Gastroesophageal sphincter (tissue), 4 donors: ENCODE results near the gene IGSF8. TPM values are rescaled to one million over a fixed set of nuclear protein-coding genes. Genes with fewer than 3 reads are reported as not detected.
"Not testable (repeated sequence)": the region's sequence is repeated elsewhere in the genome, so short reads cannot be mapped to it uniquely, and the experiment has no call there.

Experiments used
- ATAC-seq: fragments of 150-250 bp; one replicate; pipeline ENCODE4 v1.9.1; 2016; ENCODE audit warnings: mild to moderate bottlenecking, moderate library complexity
- H3K27ac ChIP-seq, 4 donors: fragments of 200-600 bp; sonication (generic) in 3 of 4; 1 replicate in 3 of 4; 2 replicates in 1 of 4; pipeline ENCODE4 v1.5.1; 2016 to 2019
- H3K27me3 ChIP-seq: fragments of 200-600 bp; sonication (generic); one replicate; pipeline ENCODE4 v1.5.1; 2019
- H3K36me3 ChIP-seq, 2 donors: fragments of 200-600 bp; sonication (generic); one replicate each; pipeline ENCODE4 v1.5.1; 2019; ENCODE audit warnings: control low read depth in 1 of 2
- H3K4me1 ChIP-seq, 3 donors: fragments of 200-600 bp; sonication (generic); 1 replicate in 2 of 3; 2 replicates in 1 of 3; pipeline ENCODE4 v1.5.1; 2016 to 2019; ENCODE audit warnings: control low read depth in 2 of 3
- H3K4me3 ChIP-seq, 2 donors: fragments of 200-600 bp; sonication (generic); one replicate each; pipeline ENCODE4 v1.5.1; 2019; ENCODE audit warnings: mild to moderate bottlenecking in 1 of 2, moderate library complexity in 1 of 2
- H3K9me3 ChIP-seq, 3 donors: fragments of 200-600 bp; sonication (generic); one replicate each; pipeline ENCODE4 v1.5.1; 2017 to 2019; ENCODE audit warnings: control low read depth in 2 of 3
- EP300 ChIP-seq: sonication (generic); formaldehyde crosslinking; IDR thresholded peaks from one replicate; pipeline ENCODE4 v1.6.1; 2017; ENCODE audit warnings: antibody characterized with exemption, mild to moderate bottlenecking
- POLR2A ChIP-seq, 2 donors: fragments of 450-650 bp; IDR thresholded peaks; one replicate each; pipeline ENCODE4 v1.6.1; 2017; ENCODE audit warnings: antibody characterized with exemption in 2 of 2, mild to moderate bottlenecking in 2 of 2, moderate library complexity in 1 of 2
- POLR2AphosphoS5 ChIP-seq: sonication (generic); formaldehyde crosslinking; IDR thresholded peaks from one replicate; pipeline ENCODE4 v1.6.1; 2017; ENCODE audit warnings: antibody characterized with exemption
- WGBS, 2 donors: methylation state at CpG; one replicate each; pipeline ENCODE4 v1.1.5; 2018; ENCODE audit warnings: low coverage in 1 of 2; 5-methylcytosine and 5-hydroxymethylcytosine counted together
- total RNA-seq, 4 donors: library from RNA; depleted of rRNA; stranded (reverse); fragments of >200 nt; gene quantifications; one replicate each; pipeline ENCODE4 v1.1.0, GENCODE V29; 2016
- TF ChIP-seq, protein P1 (sequence below), 4 experiments: fragments of 200-600 bp in 2 of 4; fragments of 450-650 bp in 2 of 4; sonication (generic) in 1 of 4; IDR thresholded peaks; one replicate each; pipeline ENCODE4 v1.5.1; 2017 to 2019; ENCODE audit warnings: antibody characterized with exemption in 4 of 4, mild to moderate bottlenecking in 2 of 4, moderate library complexity in 2 of 4

The IGSF8 gene
- total RNA-seq, 4 donors from 2014 or later: 17.1 to 23.0 (median 19.4) TPM

DNA sequence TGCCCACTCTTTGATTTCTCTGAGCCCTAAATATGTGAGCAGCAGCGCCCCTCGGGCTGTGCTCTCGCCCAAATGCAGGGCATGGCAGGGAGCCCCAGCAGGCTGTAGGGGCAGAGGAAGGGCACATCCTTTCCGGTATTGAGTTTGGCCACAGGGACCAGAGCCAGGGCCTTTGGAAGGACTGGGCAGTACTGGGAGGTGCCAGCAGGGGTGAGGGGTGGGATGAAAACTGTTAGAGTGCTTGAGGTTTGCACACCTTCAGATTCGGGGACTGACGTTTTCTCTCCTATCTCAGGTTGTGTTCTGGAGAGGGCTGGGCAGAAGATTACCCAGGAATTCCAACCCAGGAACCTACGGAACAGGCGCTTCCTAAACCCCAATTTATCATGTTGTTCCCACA lies 15.0 kb upstream of the IGSF8 start:
- Histone ChIP-seq H3K27ac (peak overlapping the region in 3 of 4 donors; percentile 86 to 92 (median 91)), H3K4me1 (peaks cover 0 to 56% (median 18%) of the 10 kb centered on the region in 3 donors)
- no peak for TF ChIP-seq EP300
- TF ChIP-seq POLR2AphosphoS5: no peak
- TF ChIP-seq, protein P1, sequence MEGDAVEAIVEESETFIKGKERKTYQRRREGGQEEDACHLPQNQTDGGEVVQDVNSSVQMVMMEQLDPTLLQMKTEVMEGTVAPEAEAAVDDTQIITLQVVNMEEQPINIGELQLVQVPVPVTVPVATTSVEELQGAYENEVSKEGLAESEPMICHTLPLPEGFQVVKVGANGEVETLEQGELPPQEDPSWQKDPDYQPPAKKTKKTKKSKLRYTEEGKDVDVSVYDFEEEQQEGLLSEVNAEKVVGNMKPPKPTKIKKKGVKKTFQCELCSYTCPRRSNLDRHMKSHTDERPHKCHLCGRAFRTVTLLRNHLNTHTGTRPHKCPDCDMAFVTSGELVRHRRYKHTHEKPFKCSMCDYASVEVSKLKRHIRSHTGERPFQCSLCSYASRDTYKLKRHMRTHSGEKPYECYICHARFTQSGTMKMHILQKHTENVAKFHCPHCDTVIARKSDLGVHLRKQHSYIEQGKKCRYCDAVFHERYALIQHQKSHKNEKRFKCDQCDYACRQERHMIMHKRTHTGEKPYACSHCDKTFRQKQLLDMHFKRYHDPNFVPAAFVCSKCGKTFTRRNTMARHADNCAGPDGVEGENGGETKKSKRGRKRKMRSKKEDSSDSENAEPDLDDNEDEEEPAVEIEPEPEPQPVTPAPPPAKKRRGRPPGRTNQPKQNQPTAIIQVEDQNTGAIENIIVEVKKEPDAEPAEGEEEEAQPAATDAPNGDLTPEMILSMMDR (IDR thresholded peaks at IDR 0.05): no peak
- no peak for TF ChIP-seq POLR2A (IDR thresholded peaks at IDR 0.05)

DNA sequence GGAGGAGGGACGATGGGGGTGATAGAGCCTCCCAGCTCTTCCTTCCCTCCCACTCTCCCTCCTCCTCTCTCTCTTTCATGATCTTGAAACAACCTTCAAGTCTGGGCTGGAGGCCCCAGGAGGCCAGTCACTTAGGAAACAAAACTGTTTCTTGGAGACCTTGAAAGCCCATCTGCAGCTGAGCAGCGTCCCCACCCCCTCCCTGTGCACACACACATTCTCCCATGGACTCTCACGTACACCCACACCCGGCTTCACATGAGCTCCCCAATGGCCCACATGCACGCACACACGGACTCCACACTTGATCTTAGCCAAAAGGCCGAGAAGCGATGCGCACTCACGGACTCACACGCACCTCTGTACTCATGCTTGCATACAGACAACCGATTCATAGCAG lies 13.9 kb upstream of the IGSF8 start:
- WGBS, 2 donors: 69 to 85% methylated on average over 9 of the region's 12 CpGs
- no peaks in the 10 kb centered on the region for H3K9me3 ChIP-seq
- H3K27me3 ChIP-seq: no peaks in the 10 kb centered on the region
- no peak overlapping the region for H3K4me3 ChIP-seq
- peaks cover 0 to 46% (median 13%) of the 10 kb centered on the region in 3 donors for H3K4me1 ChIP-seq
- peak overlapping the region in 2 of 4 donors; percentile 20 to 47 for H3K27ac ChIP-seq
- H3K36me3 ChIP-seq: no peaks in the 10 kb centered on the region
- TF ChIP-seq EP300 (no peak), POLR2A (IDR thresholded peaks at IDR 0.05) (no peak), POLR2AphosphoS5 (no peak)
- TF ChIP-seq, protein P1 (IDR thresholded peaks at IDR 0.05): no peak
- ATAC-seq: no peak

More for the DNA sequence above, 15.0 kb upstream of the IGSF8 start:
- Histone ChIP-seq H3K4me3 (no peak overlapping the region), H3K27me3 (no peaks in the 10 kb centered on the region), H3K9me3 (no peaks in the 10 kb centered on the region), H3K36me3 (no peaks in the 10 kb centered on the region)
- 88% methylated on average over 5 of the region's 8 CpGs; no CpG with 5 or more reads in 1 of the 2 donors for WGBS, 2 donors
- no peak for ATAC-seq

DNA sequence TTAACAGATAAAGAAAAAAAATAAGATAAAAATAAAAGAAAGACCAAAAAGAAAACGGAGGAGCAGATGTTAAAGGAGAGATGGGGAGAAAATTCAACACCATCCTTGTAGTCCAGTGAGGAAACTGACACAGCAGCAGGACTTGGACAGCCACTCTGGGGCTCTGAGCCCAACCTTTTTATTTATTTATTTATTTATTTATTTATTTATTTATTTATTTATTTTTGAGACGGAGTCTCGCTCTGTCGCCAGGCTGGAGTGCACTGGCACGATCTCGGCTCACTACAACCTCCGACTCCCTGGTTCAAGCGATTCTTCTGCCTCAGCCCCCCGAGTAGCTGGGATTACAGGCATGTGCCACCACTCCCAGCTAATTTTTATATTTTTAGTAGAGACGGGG lies 13.0 kb upstream of the IGSF8 start:
- not testable (repeated sequence) for ATAC-seq, H3K9me3 ChIP-seq, H3K4me3 ChIP-seq, H3K27ac ChIP-seq, H3K36me3 ChIP-seq, H3K27me3 ChIP-seq
- H3K4me1 ChIP-seq: peaks cover 0 to 41% (median 13%) of the 10 kb centered on the region in 3 donors
- 61 to 91% methylated on average over 2 to 9 of the region's 10 CpGs for WGBS, 2 donors

DNA sequence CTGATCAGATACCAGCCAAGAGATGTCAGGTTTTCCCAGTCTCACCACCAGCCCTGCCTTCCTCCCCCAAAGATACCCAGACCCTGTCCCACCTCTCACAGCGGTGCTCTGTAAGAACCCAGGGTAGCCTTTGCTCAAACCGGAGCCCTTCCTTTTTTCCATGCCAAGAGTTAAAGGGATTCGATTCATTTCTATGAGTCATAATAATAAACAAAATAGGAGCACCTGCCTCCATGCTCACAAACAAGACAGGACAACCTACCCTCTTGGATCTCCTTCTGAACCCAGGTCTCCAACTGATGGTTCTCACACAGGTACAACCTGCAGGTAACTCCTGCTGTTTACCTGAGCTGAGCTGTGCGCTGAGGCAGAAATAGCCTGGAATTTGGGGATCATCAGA lies 11.3 kb upstream of the IGSF8 start:
- no peak for TF ChIP-seq POLR2A (IDR thresholded peaks at IDR 0.05)
- ATAC-seq: no peak
- no peaks in the 10 kb centered on the region for H3K9me3 ChIP-seq
- H3K27me3 ChIP-seq: no peaks in the 10 kb centered on the region
- no peaks in the 10 kb centered on the region for H3K36me3 ChIP-seq
- peaks cover 0 to 36% (median 7%) of the 10 kb centered on the region in 3 donors for H3K4me1 ChIP-seq
- 40 to 48% methylated on average over 2 to 4 of the region's 4 CpGs for WGBS, 2 donors
- H3K4me3 ChIP-seq: no peak overlapping the region
- H3K27ac ChIP-seq: no peak overlapping the region

DNA sequence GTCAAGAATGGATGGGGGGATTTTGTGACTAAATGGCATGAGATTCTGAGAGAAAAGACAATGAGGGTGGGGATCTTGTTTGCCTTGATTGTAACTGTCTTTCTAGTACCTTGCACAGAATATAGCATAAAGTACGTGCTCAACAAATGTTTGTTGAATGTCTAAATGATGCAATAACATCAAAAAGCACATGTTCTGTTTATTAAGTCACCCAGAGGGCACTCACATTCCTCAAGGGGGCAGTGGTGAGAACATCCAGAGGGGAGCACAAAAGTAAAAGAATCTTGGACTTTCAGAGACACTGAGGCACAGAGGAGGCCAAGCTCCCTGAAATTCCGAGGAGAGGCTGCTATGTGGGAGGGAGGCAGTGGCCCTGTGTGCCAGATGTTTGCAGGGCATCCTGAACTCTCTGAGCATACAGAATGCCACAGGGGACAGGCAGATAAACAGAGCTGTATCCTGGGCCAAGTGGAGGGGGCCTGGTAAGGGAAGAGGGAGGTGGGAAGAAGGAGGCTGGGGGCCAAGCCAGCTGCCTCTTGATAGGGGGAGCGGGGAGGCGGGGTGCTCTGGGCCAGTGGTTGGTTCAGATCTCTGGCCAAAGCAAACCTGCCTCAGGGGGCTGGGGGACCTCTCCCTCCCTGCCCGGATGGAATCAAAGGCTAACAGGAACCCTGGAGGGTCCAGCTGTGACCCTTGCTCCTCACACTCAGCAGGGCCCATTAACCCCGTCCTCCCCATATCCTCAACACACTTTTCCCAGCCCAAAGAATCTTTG lies 10.7 kb upstream of the IGSF8 start:
- peak; percentile 27 for ATAC-seq
- 34 to 80% methylated on average over 1 to 6 of the region's 6 CpGs for WGBS, 2 donors
- TF ChIP-seq POLR2A (IDR thresholded peaks at IDR 0.05) (no peak), POLR2AphosphoS5 (no peak), EP300 (no peak)
- TF ChIP-seq, protein P1 (IDR thresholded peaks at IDR 0.05): peak in 3 of 4 experiments; percentile 30 to 63 (median 35)

DNA sequence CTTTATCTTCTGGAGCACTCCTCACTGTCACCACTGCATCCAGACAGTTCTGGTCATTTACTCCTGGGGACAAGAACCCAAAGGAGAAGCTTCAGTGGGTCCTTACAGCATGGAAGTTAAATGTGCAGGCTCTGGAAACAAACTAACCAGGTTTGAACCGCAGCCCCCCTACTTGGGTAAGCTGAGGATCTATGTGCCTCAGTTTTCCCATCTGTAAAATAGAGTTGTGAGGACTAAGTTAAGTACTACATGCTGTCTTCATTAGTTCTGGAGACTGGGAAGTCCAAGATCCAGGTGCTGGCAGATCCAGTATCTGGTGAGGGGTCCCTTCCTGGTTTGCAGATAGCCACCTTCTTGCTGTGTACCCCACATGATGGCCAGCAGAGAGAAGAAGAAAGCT lies 9.1 kb upstream of the IGSF8 start:
- H3K4me3 ChIP-seq: no peak overlapping the region
- TF ChIP-seq, protein P1 (IDR thresholded peaks at IDR 0.05): no peak
- ATAC-seq: no peak
- H3K9me3 ChIP-seq: no peaks in the 10 kb centered on the region
- H3K27ac ChIP-seq: no peak overlapping the region
- H3K27me3 ChIP-seq: no peaks in the 10 kb centered on the region
- WGBS, 2 donors: 60 to 100% methylated on average over 1 of the region's 1 CpG
- peaks cover 6 to 36% (median 11%) of the 10 kb centered on the region in 3 donors for H3K4me1 ChIP-seq
- H3K36me3 ChIP-seq: no peaks in the 10 kb centered on the region

More for the DNA sequence above, 10.7 kb upstream of the IGSF8 start:
- no peak overlapping the region for H3K4me3 ChIP-seq
- H3K27ac ChIP-seq: no peak overlapping the region
- H3K9me3 ChIP-seq: no peaks in the 10 kb centered on the region
- no peaks in the 10 kb centered on the region for H3K27me3 ChIP-seq
- H3K36me3 ChIP-seq: no peaks in the 10 kb centered on the region
- H3K4me1 ChIP-seq: peaks cover 4 to 36% (median 7%) of the 10 kb centered on the region in 3 donors
